ENCODE measurements around the gene FAM163B.

The FAM163B gene

GRCh38 chr9:133556354-133556753 lies 52.8 kb downstream of the FAM163B start:
- peaks cover 3% of the 10 kb centered on the region for H3K4me1 ChIP-seq (ENCODE audit: control insufficient read depth, insufficient read depth, low read length)
- peaks cover 2% of the 10 kb centered on the region for H3K36me3 ChIP-seq (ENCODE audit: control insufficient read depth, insufficient read depth, low read length)
- no peaks in the 10 kb centered on the region for H3K27me3 ChIP-seq (ENCODE audit: control insufficient read depth, insufficient read depth, low read length)
- H3K4me3 ChIP-seq (ENCODE audit: low read depth, low read length): no peak overlapping the region
- no peaks in the 10 kb centered on the region for H3K9me3 ChIP-seq (ENCODE audit: control insufficient read depth, insufficient read depth, low read length)
- H3K9ac ChIP-seq (ENCODE audit: low read depth, low read length): no peak overlapping the region

GRCh38 chr9:133554729-133555128 lies 54.5 kb downstream of the FAM163B start:
- Histone ChIP-seq H3K9me3 (ENCODE audit: control insufficient read depth, insufficient read depth, low read length) (no peaks in the 10 kb centered on the region), H3K27me3 (ENCODE audit: control insufficient read depth, insufficient read depth, low read length) (no peaks in the 10 kb centered on the region), H3K36me3 (ENCODE audit: control insufficient read depth, insufficient read depth, low read length) (peaks cover 2% of the 10 kb centered on the region), H3K4me1 (ENCODE audit: control insufficient read depth, insufficient read depth, low read length) (peaks cover 3% of the 10 kb centered on the region), H3K4me3 (ENCODE audit: low read depth, low read length) (no peak overlapping the region), H3K9ac (ENCODE audit: low read depth, low read length) (no peak overlapping the region)

- no peak overlapping the region for H3K4me3 ChIP-seq (ENCODE audit: low read depth, low read length)
- H3K9ac ChIP-seq (ENCODE audit: low read depth, low read length): no peak overlapping the region
- H3K36me3 ChIP-seq (ENCODE audit: control insufficient read depth, insufficient read depth, low read length): peaks cover 2% of the 10 kb centered on the region
- peaks cover 3% of the 10 kb centered on the region for H3K4me1 ChIP-seq (ENCODE audit: control insufficient read depth, insufficient read depth, low read length)
- no peaks in the 10 kb centered on the region for H3K27me3 ChIP-seq (ENCODE audit: control insufficient read depth, insufficient read depth, low read length)
- H3K9me3 ChIP-seq (ENCODE audit: control insufficient read depth, insufficient read depth, low read length): no peaks in the 10 kb centered on the region
Measured at GRCh38 chr9:133553973-133554713, 55.0 kb downstream of the FAM163B start.

DNA sequence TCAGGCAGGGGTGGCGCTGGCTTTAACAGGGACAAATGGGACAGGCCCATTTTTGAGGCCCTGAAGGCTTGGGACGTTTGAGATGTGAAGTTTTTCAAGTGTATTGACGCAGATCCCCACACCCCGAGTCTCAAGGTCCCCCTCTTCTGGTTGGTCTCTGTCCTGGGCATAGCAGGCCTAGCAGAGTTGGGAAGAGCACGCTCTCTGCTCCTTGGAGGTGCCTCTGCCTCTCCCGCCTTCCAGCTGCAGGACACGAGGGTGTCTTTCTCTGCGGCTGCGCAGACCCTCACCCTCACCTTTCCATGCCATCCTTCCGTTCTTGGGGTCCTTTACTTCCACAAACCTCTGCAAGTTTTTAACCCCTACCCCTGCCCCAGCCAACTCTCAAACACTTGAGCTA lies 56.1 kb downstream of the FAM163B start:
- H3K27me3 ChIP-seq (ENCODE audit: control insufficient read depth, insufficient read depth, low read length): no peaks in the 10 kb centered on the region
- H3K4me3 ChIP-seq (ENCODE audit: low read depth, low read length): no peak overlapping the region
- no peaks in the 10 kb centered on the region for H3K9me3 ChIP-seq (ENCODE audit: control insufficient read depth, insufficient read depth, low read length)
- H3K9ac ChIP-seq (ENCODE audit: low read depth, low read length): no peak overlapping the region
- H3K36me3 ChIP-seq (ENCODE audit: control insufficient read depth, insufficient read depth, low read length): peaks cover 2% of the 10 kb centered on the region
- H3K4me1 ChIP-seq (ENCODE audit: control insufficient read depth, insufficient read depth, low read length): no peaks in the 10 kb centered on the region

- Histone ChIP-seq H3K4me3 (ENCODE audit: low read depth, low read length) (no peak overlapping the region), H3K27me3 (ENCODE audit: control insufficient read depth, insufficient read depth, low read length) (no peaks in the 10 kb centered on the region), H3K9me3 (ENCODE audit: control insufficient read depth, insufficient read depth, low read length) (no peaks in the 10 kb centered on the region), H3K4me1 (ENCODE audit: control insufficient read depth, insufficient read depth, low read length) (no peaks in the 10 kb centered on the region), H3K9ac (ENCODE audit: low read depth, low read length) (no peak overlapping the region), H3K36me3 (ENCODE audit: control insufficient read depth, insufficient read depth, low read length) (peaks cover 2% of the 10 kb centered on the region)
Measured at GRCh38 chr9:133552236-133552635, 57.0 kb downstream of the FAM163B start.

GRCh38 chr9:133551446-133551845 lies 57.7 kb downstream of the FAM163B start:
- Histone ChIP-seq H3K9ac (ENCODE audit: low read depth, low read length) (no peak overlapping the region), H3K4me3 (ENCODE audit: low read depth, low read length) (no peak overlapping the region), H3K4me1 (ENCODE audit: control insufficient read depth, insufficient read depth, low read length) (no peaks in the 10 kb centered on the region), H3K36me3 (ENCODE audit: control insufficient read depth, insufficient read depth, low read length) (no peaks in the 10 kb centered on the region), H3K27me3 (ENCODE audit: control insufficient read depth, insufficient read depth, low read length) (no peaks in the 10 kb centered on the region), H3K9me3 (ENCODE audit: control insufficient read depth, insufficient read depth, low read length) (no peaks in the 10 kb centered on the region)

DNA sequence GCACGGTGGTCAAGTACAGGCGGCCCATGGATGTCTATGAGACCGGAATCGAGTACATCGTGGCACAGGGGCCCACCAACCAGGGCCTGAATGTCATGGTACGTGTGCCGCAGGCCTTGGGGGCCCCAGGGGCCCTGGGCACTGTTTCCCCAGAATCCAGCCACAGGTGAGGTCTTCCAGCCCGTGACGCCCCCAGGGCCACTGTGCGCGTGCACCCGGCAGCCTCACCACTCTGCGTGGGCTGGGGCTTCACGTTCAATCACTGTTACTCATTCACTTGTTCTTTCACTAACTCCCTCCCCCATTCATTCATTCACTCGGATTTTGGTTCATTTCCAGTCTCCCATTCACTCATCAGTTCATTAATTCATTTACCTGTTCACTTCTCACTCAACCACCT lies 62.1 kb downstream of the FAM163B start:
- Histone ChIP-seq H3K9me3 (ENCODE audit: control insufficient read depth, insufficient read depth, low read length) (no peaks in the 10 kb centered on the region), H3K27me3 (ENCODE audit: control insufficient read depth, insufficient read depth, low read length) (no peaks in the 10 kb centered on the region), H3K9ac (ENCODE audit: low read depth, low read length) (no peak overlapping the region), H3K4me3 (ENCODE audit: low read depth, low read length) (no peak overlapping the region), H3K4me1 (ENCODE audit: control insufficient read depth, insufficient read depth, low read length) (no peaks in the 10 kb centered on the region), H3K36me3 (ENCODE audit: control insufficient read depth, insufficient read depth, low read length) (no peaks in the 10 kb centered on the region)

DNA sequence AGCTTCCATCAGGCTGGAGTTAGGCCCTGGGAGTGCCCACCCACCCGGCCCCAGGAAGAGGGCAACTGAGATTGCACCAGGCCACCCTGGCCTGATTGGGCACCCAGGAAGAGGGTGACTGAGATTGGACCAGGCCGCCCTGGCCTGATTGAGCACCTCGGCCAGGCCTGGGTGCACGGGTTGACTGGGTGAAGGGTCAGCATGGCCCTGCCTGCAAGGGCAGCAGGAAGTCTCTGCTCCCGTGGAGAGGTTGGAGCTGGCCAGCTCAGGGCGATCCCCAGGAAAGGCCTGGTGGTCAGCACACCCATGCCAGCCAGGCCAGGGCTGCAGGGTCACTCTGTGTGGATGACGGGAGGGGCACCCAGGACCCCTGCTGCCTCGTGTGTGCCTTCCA lies 62.9 kb downstream of the FAM163B start:
- Histone ChIP-seq H3K4me3 (ENCODE audit: low read depth, low read length) (no peak overlapping the region), H3K9me3 (ENCODE audit: control insufficient read depth, insufficient read depth, low read length) (no peaks in the 10 kb centered on the region), H3K9ac (ENCODE audit: low read depth, low read length) (no peak overlapping the region), H3K4me1 (ENCODE audit: control insufficient read depth, insufficient read depth, low read length) (no peaks in the 10 kb centered on the region), H3K36me3 (ENCODE audit: control insufficient read depth, insufficient read depth, low read length) (no peaks in the 10 kb centered on the region), H3K27me3 (ENCODE audit: control insufficient read depth, insufficient read depth, low read length) (no peaks in the 10 kb centered on the region)

DNA sequence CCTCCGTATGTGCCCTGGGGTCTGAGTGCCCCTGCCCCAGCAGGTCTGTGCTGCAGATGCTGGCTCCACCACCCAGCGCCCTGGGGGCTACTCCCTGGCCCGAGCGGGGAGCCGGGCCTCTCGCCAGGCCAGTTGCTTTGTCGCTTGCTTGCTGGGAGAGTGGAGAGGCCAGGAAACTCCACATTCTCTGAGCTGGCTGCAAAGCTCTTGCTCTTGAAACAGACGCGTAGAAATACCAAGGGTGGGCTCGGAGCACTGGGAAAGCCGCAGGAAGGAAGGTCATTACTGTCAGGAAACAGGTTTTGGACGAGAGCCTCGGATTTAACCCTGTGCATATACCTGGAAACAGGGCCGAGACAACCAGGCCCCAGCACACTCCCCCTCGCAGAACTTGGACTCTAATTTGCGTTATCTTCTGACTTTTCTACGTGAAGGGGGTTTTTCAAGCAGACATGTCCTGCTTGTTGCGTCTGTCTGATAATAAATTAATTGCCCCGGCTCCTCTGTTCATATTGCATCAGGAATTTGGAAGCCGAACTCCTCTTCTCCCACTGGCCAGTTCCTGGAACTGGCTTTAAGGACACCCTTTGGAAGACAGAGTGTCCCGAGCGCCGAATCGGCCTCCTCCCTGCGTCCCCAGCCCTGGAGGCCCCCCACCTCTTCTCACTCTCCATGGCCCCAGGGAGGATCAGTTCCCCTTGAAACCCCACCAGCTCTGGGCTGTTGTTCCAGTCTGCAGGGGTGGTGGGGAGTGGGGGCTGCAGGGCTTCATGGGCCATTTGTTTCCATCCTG lies 63.5 kb downstream of the FAM163B start:
- Histone ChIP-seq H3K27me3 (ENCODE audit: control insufficient read depth, insufficient read depth, low read length) (no peaks in the 10 kb centered on the region), H3K9me3 (ENCODE audit: control insufficient read depth, insufficient read depth, low read length) (no peaks in the 10 kb centered on the region), H3K36me3 (ENCODE audit: control insufficient read depth, insufficient read depth, low read length) (no peaks in the 10 kb centered on the region), H3K4me1 (ENCODE audit: control insufficient read depth, insufficient read depth, low read length) (no peaks in the 10 kb centered on the region), H3K9ac (ENCODE audit: low read depth, low read length) (no peak overlapping the region), H3K4me3 (ENCODE audit: low read depth, low read length) (no peak overlapping the region)

GRCh38 chr9:133543772-133544467 lies 65.3 kb downstream of the FAM163B start:
- no peaks in the 10 kb centered on the region for H3K36me3 ChIP-seq (ENCODE audit: control insufficient read depth, insufficient read depth, low read length)
- H3K4me1 ChIP-seq (ENCODE audit: control insufficient read depth, insufficient read depth, low read length): no peaks in the 10 kb centered on the region
- no peak overlapping the region for H3K4me3 ChIP-seq (ENCODE audit: low read depth, low read length)
- H3K27me3 ChIP-seq (ENCODE audit: control insufficient read depth, insufficient read depth, low read length): no peaks in the 10 kb centered on the region
- no peak overlapping the region for H3K9ac ChIP-seq (ENCODE audit: low read depth, low read length)
- no peaks in the 10 kb centered on the region for H3K9me3 ChIP-seq (ENCODE audit: control insufficient read depth, insufficient read depth, low read length)

GRCh38 chr9:133542002-133542401 lies 67.2 kb downstream of the FAM163B start:
- Histone ChIP-seq H3K4me1 (ENCODE audit: control insufficient read depth, insufficient read depth, low read length) (no peaks in the 10 kb centered on the region), H3K9ac (ENCODE audit: low read depth, low read length) (no peak overlapping the region), H3K27me3 (ENCODE audit: control insufficient read depth, insufficient read depth, low read length) (no peaks in the 10 kb centered on the region), H3K4me3 (ENCODE audit: low read depth, low read length) (no peak overlapping the region), H3K9me3 (ENCODE audit: control insufficient read depth, insufficient read depth, low read length) (no peaks in the 10 kb centered on the region), H3K36me3 (ENCODE audit: control insufficient read depth, insufficient read depth, low read length) (no peaks in the 10 kb centered on the region)

DNA sequence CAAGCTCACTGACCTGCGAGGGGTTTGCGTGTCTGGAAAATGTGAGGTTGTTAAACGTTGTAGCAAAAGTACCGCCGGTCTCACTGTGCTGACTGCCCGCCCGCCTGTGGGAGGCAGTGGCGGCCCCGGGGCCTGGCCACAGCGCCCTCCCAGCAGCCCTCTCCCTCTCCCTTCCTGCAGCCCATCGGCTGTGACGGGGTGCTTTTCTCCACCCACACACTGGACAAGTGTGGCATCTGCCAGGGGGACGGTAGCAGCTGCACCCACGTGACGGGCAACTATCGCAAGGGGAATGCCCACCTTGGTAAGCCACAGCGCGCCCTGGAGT lies 68.5 kb downstream of the FAM163B start:
- H3K9me3 ChIP-seq (ENCODE audit: control insufficient read depth, insufficient read depth, low read length): no peaks in the 10 kb centered on the region
- no peaks in the 10 kb centered on the region for H3K27me3 ChIP-seq (ENCODE audit: control insufficient read depth, insufficient read depth, low read length)

More for the DNA sequence above, 68.5 kb downstream of the FAM163B start:
- no peak overlapping the region for H3K4me3 ChIP-seq (ENCODE audit: low read depth, low read length)
- no peak overlapping the region for H3K9ac ChIP-seq (ENCODE audit: low read depth, low read length)
- H3K36me3 ChIP-seq (ENCODE audit: control insufficient read depth, insufficient read depth, low read length): no peaks in the 10 kb centered on the region
- no peaks in the 10 kb centered on the region for H3K4me1 ChIP-seq (ENCODE audit: control insufficient read depth, insufficient read depth, low read length)
